ENCODE measurements around the gene BROX. TPM values are rescaled to one million over a fixed set of nuclear protein-coding genes. Genes with fewer than 3 reads are reported as not detected.

BROX gene, protein sequence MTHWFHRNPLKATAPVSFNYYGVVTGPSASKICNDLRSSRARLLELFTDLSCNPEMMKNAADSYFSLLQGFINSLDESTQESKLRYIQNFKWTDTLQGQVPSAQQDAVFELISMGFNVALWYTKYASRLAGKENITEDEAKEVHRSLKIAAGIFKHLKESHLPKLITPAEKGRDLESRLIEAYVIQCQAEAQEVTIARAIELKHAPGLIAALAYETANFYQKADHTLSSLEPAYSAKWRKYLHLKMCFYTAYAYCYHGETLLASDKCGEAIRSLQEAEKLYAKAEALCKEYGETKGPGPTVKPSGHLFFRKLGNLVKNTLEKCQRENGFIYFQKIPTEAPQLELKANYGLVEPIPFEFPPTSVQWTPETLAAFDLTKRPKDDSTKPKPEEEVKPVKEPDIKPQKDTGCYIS
- total RNA-seq = 34.9 and 92.0 TPM in 2 replicates

DNA sequence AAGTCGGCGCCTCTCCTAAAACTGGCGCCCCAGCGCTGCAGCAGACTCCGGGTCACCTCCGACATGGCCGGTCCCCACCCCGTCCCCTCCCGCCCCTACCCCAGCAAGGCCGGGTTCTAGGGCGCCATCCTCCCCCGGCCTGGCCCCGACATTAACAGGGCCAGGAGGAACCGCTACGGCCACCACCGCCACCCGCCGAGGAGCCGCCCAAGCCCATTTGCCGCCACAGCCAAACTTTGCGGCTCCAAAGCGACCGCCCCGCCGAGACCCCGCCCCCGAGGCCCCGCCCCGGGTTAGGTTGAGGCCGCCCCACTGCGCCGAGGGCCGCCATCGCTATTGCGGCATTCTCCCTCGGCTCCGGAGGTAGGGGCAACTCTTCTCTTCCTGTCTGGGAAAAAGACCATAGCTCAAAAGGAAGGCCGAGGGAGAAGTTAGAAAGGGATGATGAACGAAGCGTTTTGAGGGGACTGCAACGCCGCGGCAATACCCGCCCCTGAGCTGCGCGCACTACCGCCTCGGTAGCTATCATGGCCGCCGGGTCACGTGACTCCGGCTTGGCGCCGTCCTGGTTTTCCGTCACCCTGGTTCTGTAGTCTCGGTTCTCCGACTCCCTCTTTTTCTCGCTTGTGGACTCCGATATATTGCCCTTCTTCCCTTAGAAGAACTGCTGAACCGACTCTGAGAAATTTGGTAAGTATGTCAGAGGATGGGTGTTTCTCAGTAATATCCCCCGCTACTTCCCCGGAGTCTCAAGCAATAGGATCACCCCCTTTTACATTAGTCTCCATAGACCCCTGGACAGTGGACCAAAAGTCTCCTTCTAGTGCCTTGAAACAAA, at the start of gene BROX, which contains the start of gene AIDA:
BROX (plus strand) TSS at position 312 of the 838 bp plus-strand sequence. CDS start 3,136 bp downstream, outside the sequence.
AIDA (minus strand) TSS at position 239 of the 838 bp plus-strand sequence; CDS start at position 65, 174 bp downstream.

DNA sequence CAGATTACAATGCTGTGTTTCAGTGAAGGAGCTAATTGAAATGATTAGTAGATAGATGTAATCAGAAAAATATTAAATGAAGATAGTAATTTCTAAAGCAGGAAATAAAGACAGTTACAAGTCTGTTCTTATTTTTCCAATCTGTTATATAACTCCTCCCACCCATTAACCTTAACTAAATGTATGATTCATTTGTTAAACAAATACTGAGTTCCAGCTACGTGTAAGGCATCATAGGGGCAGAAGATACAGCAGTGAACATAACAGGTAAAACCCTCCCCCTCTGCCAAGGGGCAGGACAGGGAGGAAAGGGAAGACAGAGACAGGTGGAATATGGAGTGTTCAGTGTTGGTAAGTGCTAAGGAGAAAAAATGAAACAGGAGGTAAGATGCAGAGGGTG, 24.6 kb downstream of the BROX start, which contains the start of gene FAM177B:
FAM177B (plus strand) TSS at position 231 of the 400 bp plus-strand sequence. CDS start 9,344 bp downstream, outside the sequence.

Other genes starting within 250 kb of the BROX start
- gene HHIPL2, start 164.5 kb upstream of the BROX start, total RNA-seq = not detected in 2 replicates
- gene TAF1A, start 122.6 kb upstream of the BROX start, total RNA-seq = 8.2 and 9.0 TPM in 2 replicates
- 34.2 and 40.0 TPM in 2 replicates for gene MIA3, start 94.5 kb upstream of the BROX start, total RNA-seq
- gene AIDA, start 73 bp upstream of the BROX start, total RNA-seq = 27.1 and 51.5 TPM in 2 replicates
- not detected in 2 replicates for gene FAM177B, start 24.6 kb downstream of the BROX start, total RNA-seq
- gene DISP1, start 102.5 kb downstream of the BROX start, total RNA-seq = 2.7 and 4.0 TPM in 2 replicates